ENCODE measurements around the gene SLC8B1. TPM values are rescaled to one million over a fixed set of nuclear protein-coding genes. Genes with fewer than 3 reads are reported as not detected.
A peak's percentile ranks its signal among the peaks of the same experiment; 100 is the strongest.

The SLC8B1 gene
- total RNA-seq, 1 donor from 2014 or later = 34.3 TPM

GRCh38 chr12:113260636-113261300 lies 74.1 kb downstream of the SLC8B1 start:
- ATAC-seq (no peak), DNase-seq (ENCODE audit: low spot score) (no peak)
- intact Hi-C loops (cut with DNase I) = no loop called here

- ATAC-seq = peak; percentile 27
- no peak for DNase-seq (ENCODE audit: low spot score)
- intact Hi-C loops (cut with DNase I) = no loop called here
Observed at GRCh38 chr12:113260127-113260526, 74.8 kb downstream of the SLC8B1 start.

- DNase-seq (ENCODE audit: low spot score) = no peak
- no peak for ATAC-seq
- intact Hi-C loops (cut with DNase I) = no loop called here
Observed at GRCh38 chr12:113257564-113257963, 77.3 kb downstream of the SLC8B1 start.

GRCh38 chr12:113254298-113254697 lies 80.6 kb downstream of the SLC8B1 start:
- intact Hi-C loops (cut with DNase I) = no loop called here
- no peak for ATAC-seq
- DNase-seq (ENCODE audit: low spot score) = no peak

- DNase-seq (ENCODE audit: low spot score) = no peak
- intact Hi-C loops (cut with DNase I) = no loop called here
- no peak for ATAC-seq
Observed at GRCh38 chr12:113253532-113254285, 81.2 kb downstream of the SLC8B1 start.

- ATAC-seq = no peak
- intact Hi-C loops (cut with DNase I) = no loop called here
- DNase-seq (ENCODE audit: low spot score) = no peak
Observed at GRCh38 chr12:113252494-113252893, 82.4 kb downstream of the SLC8B1 start.

GRCh38 chr12:113251404-113252070 lies 83.4 kb downstream of the SLC8B1 start:
- DNase-seq (ENCODE audit: low spot score) (no peak), ATAC-seq (no peak)
- intact Hi-C loops (cut with DNase I) = no loop called here

GRCh38 chr12:113250045-113250444 lies 84.9 kb downstream of the SLC8B1 start:
- DNase-seq (ENCODE audit: low spot score) = no peak
- intact Hi-C loops (cut with DNase I) = no loop called here
- no peak for ATAC-seq

GRCh38 chr12:113249546-113249945 lies 85.4 kb downstream of the SLC8B1 start:
- ATAC-seq (no peak), DNase-seq (ENCODE audit: low spot score) (no peak)
- intact Hi-C loops (cut with DNase I) = no loop called here

GRCh38 chr12:113248842-113249435 lies 86.0 kb downstream of the SLC8B1 start:
- no peak for DNase-seq (ENCODE audit: low spot score)
- no peak for ATAC-seq

More at GRCh38 chr12:113248842-113249435, 86.0 kb downstream of the SLC8B1 start:
- intact Hi-C loops (cut with DNase I) = no loop called here

Small RNA genes lying within 50 kb of the gene (microRNA-seq; reads per million reads assigned to microRNA genes)
- not detected for gene MIR6762

Other genes with a start within 250 kb of the SLC8B1 start
- gene RASAL1, start 199.3 kb downstream of the SLC8B1 start, total RNA-seq = 8.6 TPM
- 0.98 TPM for gene CFAP73, start 185.4 kb downstream of the SLC8B1 start, total RNA-seq
- gene DDX54, start 149.6 kb downstream of the SLC8B1 start, total RNA-seq = 43.9 TPM
- gene RITA1, start 149.4 kb downstream of the SLC8B1 start, total RNA-seq = 7.8 TPM
- gene TPCN1, start 113.6 kb downstream of the SLC8B1 start, total RNA-seq = 90.6 TPM
- 44.2 TPM for gene PLBD2, start 23.5 kb upstream of the SLC8B1 start, total RNA-seq
- 0.31 TPM for gene SDS, start 68.8 kb upstream of the SLC8B1 start, total RNA-seq
- gene SDSL, start 87.3 kb upstream of the SLC8B1 start, total RNA-seq = 1.8 TPM
- gene LHX5, start 136.8 kb upstream of the SLC8B1 start, total RNA-seq = not detected